Gastroesophageal sphincter (tissue), 4 donors: ENCODE data around the gene ASPG. TPM values are rescaled to one million over a fixed set of nuclear protein-coding genes. Genes with fewer than 3 reads are reported as not detected.

ENCODE experiments used
- ATAC-seq: fragments of 150-250 bp; one replicate; pipeline ENCODE4 v1.9.1; 2016; ENCODE audit warnings: mild to moderate bottlenecking, moderate library complexity
- H3K27ac ChIP-seq, 4 donors: fragments of 200-600 bp; sonication (generic) in 3 of 4; 1 replicate in 3 of 4; 2 replicates in 1 of 4; pipeline ENCODE4 v1.5.1; 2016 to 2019
- H3K27me3 ChIP-seq: fragments of 200-600 bp; sonication (generic); one replicate; pipeline ENCODE4 v1.5.1; 2019
- H3K36me3 ChIP-seq, 2 donors: fragments of 200-600 bp; sonication (generic); one replicate each; pipeline ENCODE4 v1.5.1; 2019; ENCODE audit warnings: control low read depth in 1 of 2
- H3K4me1 ChIP-seq, 3 donors: fragments of 200-600 bp; sonication (generic); 1 replicate in 2 of 3; 2 replicates in 1 of 3; pipeline ENCODE4 v1.5.1; 2016 to 2019; ENCODE audit warnings: control low read depth in 2 of 3
- H3K4me3 ChIP-seq, 2 donors: fragments of 200-600 bp; sonication (generic); one replicate each; pipeline ENCODE4 v1.5.1; 2019; ENCODE audit warnings: mild to moderate bottlenecking in 1 of 2, moderate library complexity in 1 of 2
- H3K9me3 ChIP-seq, 3 donors: fragments of 200-600 bp; sonication (generic); one replicate each; pipeline ENCODE4 v1.5.1; 2017 to 2019; ENCODE audit warnings: control low read depth in 2 of 3
- EP300 ChIP-seq: sonication (generic); formaldehyde crosslinking; IDR thresholded peaks from one replicate; pipeline ENCODE4 v1.6.1; 2017; ENCODE audit warnings: antibody characterized with exemption, mild to moderate bottlenecking
- POLR2A ChIP-seq, 2 donors: fragments of 450-650 bp; IDR thresholded peaks; one replicate each; pipeline ENCODE4 v1.6.1; 2017; ENCODE audit warnings: antibody characterized with exemption in 2 of 2, mild to moderate bottlenecking in 2 of 2, moderate library complexity in 1 of 2
- POLR2AphosphoS5 ChIP-seq: sonication (generic); formaldehyde crosslinking; IDR thresholded peaks from one replicate; pipeline ENCODE4 v1.6.1; 2017; ENCODE audit warnings: antibody characterized with exemption
- WGBS, 2 donors: methylation state at CpG; one replicate each; pipeline ENCODE4 v1.1.5; 2018; ENCODE audit warnings: low coverage in 1 of 2; 5-methylcytosine and 5-hydroxymethylcytosine counted together
- total RNA-seq, 4 donors: library from RNA; depleted of rRNA; stranded (reverse); fragments of >200 nt; gene quantifications; one replicate each; pipeline ENCODE4 v1.1.0, GENCODE V29; 2016
- TF ChIP-seq, protein P1 (sequence below), 4 experiments: fragments of 200-600 bp in 2 of 4; fragments of 450-650 bp in 2 of 4; sonication (generic) in 1 of 4; IDR thresholded peaks; one replicate each; pipeline ENCODE4 v1.5.1; 2017 to 2019; ENCODE audit warnings: antibody characterized with exemption in 4 of 4, mild to moderate bottlenecking in 2 of 4, moderate library complexity in 2 of 4

ASPG gene
- total RNA-seq, 4 donors from 2014 or later: 0.13 to 1.1 TPM; not detected in 2

GRCh38 chr14:104114421-104115130 is 29.1 kb downstream of the ASPG start:
- Histone ChIP-seq H3K4me3 (no peak overlapping the region), H3K36me3 (no peaks in the 10 kb centered on the region), H3K27ac (no peak overlapping the region), H3K27me3 (peaks cover 84% of the 10 kb centered on the region), H3K4me1 (peaks cover 0 to 21% (median 14%) of the 10 kb centered on the region in 3 donors), H3K9me3 (no peaks in the 10 kb centered on the region)
- WGBS, 2 donors: 78% methylated on average over 7 of the region's 26 CpGs; no CpG with 5 or more reads in 1 of the 2 donors
- ATAC-seq: no peak
- TF ChIP-seq POLR2AphosphoS5 (no peak), EP300 (no peak), POLR2A (IDR thresholded peaks at IDR 0.05) (no peak)
- TF ChIP-seq, protein P1, sequence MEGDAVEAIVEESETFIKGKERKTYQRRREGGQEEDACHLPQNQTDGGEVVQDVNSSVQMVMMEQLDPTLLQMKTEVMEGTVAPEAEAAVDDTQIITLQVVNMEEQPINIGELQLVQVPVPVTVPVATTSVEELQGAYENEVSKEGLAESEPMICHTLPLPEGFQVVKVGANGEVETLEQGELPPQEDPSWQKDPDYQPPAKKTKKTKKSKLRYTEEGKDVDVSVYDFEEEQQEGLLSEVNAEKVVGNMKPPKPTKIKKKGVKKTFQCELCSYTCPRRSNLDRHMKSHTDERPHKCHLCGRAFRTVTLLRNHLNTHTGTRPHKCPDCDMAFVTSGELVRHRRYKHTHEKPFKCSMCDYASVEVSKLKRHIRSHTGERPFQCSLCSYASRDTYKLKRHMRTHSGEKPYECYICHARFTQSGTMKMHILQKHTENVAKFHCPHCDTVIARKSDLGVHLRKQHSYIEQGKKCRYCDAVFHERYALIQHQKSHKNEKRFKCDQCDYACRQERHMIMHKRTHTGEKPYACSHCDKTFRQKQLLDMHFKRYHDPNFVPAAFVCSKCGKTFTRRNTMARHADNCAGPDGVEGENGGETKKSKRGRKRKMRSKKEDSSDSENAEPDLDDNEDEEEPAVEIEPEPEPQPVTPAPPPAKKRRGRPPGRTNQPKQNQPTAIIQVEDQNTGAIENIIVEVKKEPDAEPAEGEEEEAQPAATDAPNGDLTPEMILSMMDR (IDR thresholded peaks at IDR 0.05): no peak

DNA sequence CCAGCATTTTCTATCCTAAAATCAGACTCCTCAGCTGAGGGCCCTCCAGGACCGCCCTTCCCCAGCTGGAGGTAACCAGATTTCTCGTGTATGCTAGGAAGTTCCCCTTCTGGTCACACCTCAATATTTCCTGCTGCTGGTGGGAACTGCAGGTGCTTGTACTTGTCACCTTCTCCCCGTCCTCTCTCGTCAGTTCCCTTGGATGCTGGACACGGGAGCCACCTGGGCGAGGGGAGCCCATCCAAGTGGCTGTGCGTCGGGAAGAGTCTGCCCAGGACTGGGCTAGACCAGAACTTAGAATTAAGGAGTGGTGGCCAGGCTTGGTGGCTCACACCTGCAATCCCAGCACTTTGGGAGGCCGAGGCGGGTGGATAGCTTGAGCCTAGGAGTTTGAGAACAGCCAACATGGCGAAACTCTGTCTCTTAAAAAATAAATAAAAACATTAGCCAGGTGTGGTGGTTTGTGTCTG is 29.7 kb downstream of the ASPG start:
- Histone ChIP-seq H3K27ac (no peak overlapping the region), H3K9me3 (no peaks in the 10 kb centered on the region), H3K4me1 (peaks cover 0 to 21% (median 14%) of the 10 kb centered on the region in 3 donors), H3K4me3 (no peak overlapping the region), H3K36me3 (no peaks in the 10 kb centered on the region), H3K27me3 (peaks cover 85% of the 10 kb centered on the region)
- ATAC-seq: no peak
- no peak for TF ChIP-seq POLR2AphosphoS5
- TF ChIP-seq, protein P1 (IDR thresholded peaks at IDR 0.05): no peak
- TF ChIP-seq EP300: no peak
- TF ChIP-seq POLR2A (IDR thresholded peaks at IDR 0.05): no peak
- 76 to 80% methylated on average over 2 to 4 of the region's 11 CpGs for WGBS, 2 donors

GRCh38 chr14:104115691-104116287 is 30.3 kb downstream of the ASPG start:
- no peaks in the 10 kb centered on the region for H3K36me3 ChIP-seq
- TF ChIP-seq EP300: no peak
- TF ChIP-seq, protein P1 (IDR thresholded peaks at IDR 0.05): no peak
- TF ChIP-seq POLR2AphosphoS5: no peak
- TF ChIP-seq POLR2A (IDR thresholded peaks at IDR 0.05): no peak
- no peaks in the 10 kb centered on the region for H3K9me3 ChIP-seq
- peaks cover 85% of the 10 kb centered on the region for H3K27me3 ChIP-seq
- H3K4me1 ChIP-seq: peaks cover 0 to 21% (median 14%) of the 10 kb centered on the region in 3 donors
- no peak overlapping the region for H3K27ac ChIP-seq
- H3K4me3 ChIP-seq: peak overlapping the region in 1 of 2 donors; percentile 50
- 54% methylated on average over 6 of the region's 9 CpGs; no CpG with 5 or more reads in 1 of the 2 donors for WGBS, 2 donors
- ATAC-seq: no peak

- H3K27me3 ChIP-seq: peaks cover 91% of the 10 kb centered on the region
- no peaks in the 10 kb centered on the region for H3K36me3 ChIP-seq
- H3K9me3 ChIP-seq: peaks cover 0 to 4% (median 0%) of the 10 kb centered on the region in 3 donors
- TF ChIP-seq EP300 (no peak), POLR2AphosphoS5 (no peak), POLR2A (IDR thresholded peaks at IDR 0.05) (no peak)
- TF ChIP-seq, protein P1 (IDR thresholded peaks at IDR 0.05): no peak
- peaks cover 0 to 21% (median 14%) of the 10 kb centered on the region in 3 donors for H3K4me1 ChIP-seq
- peak overlapping the region in 1 of 2 donors; percentile 50 for H3K4me3 ChIP-seq
- no peak for ATAC-seq
- no CpG with 5 or more reads among the region's 19 CpGs for WGBS, 2 donors
- H3K27ac ChIP-seq: no peak overlapping the region
These were observed 30.8 kb downstream of the ASPG start for GRCh38 chr14:104116288-104116755.
